ENCODE measurements around the gene F5.

The F5 gene

GRCh38 chr1:169486281-169487051 lies 99.8 kb downstream of the F5 start:
- no peak for TF ChIP-seq CTCF (IDR thresholded peaks at IDR 0.05)

GRCh38 chr1:169485431-169486280 lies 100.6 kb downstream of the F5 start, which contains the start of gene SLC19A2:
TSS of gene SLC19A2 (minus strand) at chr1:169485944. CDS start at chr1:169485766, 178 bp downstream.
- peak; percentile 31; the same call in 1 of the 2 replicates for TF ChIP-seq CTCF (IDR thresholded peaks at IDR 0.05)

GRCh38 chr1:169484683-169485430 lies 101.4 kb downstream of the F5 start:
- no peak for TF ChIP-seq CTCF (IDR thresholded peaks at IDR 0.05)

GRCh38 chr1:169484101-169484500 lies 102.2 kb downstream of the F5 start:
- no peak for TF ChIP-seq CTCF (IDR thresholded peaks at IDR 0.05)

- TF ChIP-seq CTCF (IDR thresholded peaks at IDR 0.05): no peak
Measured at GRCh38 chr1:169483500-169483966, 102.7 kb downstream of the F5 start.

GRCh38 chr1:169479363-169480066 lies 106.8 kb downstream of the F5 start:
- no peak for TF ChIP-seq CTCF (IDR thresholded peaks at IDR 0.05)
